ENCODE data around the gene NDUFB4. TPM values are rescaled to one million over a fixed set of nuclear protein-coding genes. Genes with fewer than 3 reads are reported as not detected.

The NDUFB4 gene
- total and polyA plus RNA-seq, 9 of the 15 experiments (the other 6 are each of a cell fraction or from before 2014, with no cell fraction given), result 124 to 670 (median 227) TPM

DNA sequence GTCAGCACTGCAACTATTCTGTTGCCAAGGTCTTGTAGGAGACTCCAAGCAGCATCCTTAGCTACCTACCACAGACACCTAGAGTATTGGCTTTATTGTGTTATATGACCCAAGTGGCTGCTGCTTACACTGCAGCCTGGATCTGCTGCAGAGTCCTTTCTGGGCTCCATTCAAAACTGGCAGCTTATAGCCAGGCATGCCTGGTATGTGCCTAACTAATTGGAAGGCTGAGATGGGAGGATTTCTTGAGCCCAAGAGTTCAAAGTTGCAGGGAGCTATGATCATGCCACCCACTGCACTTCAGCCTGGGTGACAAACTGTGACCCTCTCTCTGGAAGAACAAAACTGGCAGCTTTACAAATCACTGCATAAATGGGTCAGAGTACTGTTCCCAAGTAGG lies 8.6 kb downstream of the NDUFB4 start:
- ChIA-PET CTCF (ENCODE audit: low intra/inter-chr PET ratio) (no interaction called here), POLR2A (no interaction called here)
- ATAC-seq, result no peak; the same call in 2 of the 3 replicates
- intact Hi-C loops (cut with micrococcal nuclease) (no loop called here), in situ Hi-C loops (cut with MboI) (no loop called here)
- no TSS peak for BruUV-seq (replicated peaks)
- H3K27ac ChIP-seq (ENCODE audit: extremely low read depth, low read depth, low read length), result no peak overlapping the region
- no peak overlapping the region for H3K4me2 ChIP-seq (ENCODE audit: insufficient read depth, low read length)
- H3K79me2 ChIP-seq (ENCODE audit: control insufficient read depth, insufficient read depth, low read length), result peaks cover 1% of the 10 kb centered on the region; the same call in 1 of the 3 replicates
- H3K36me3 ChIP-seq (ENCODE audit: control insufficient read depth, insufficient read depth, low read length), result peaks cover 28% of the 10 kb centered on the region
- H3K27me3 ChIP-seq (ENCODE audit: control insufficient read depth in 2 of 2, insufficient read depth in 2 of 2, low read length in 2 of 2), result no peaks in the 10 kb centered on the region
- no peak for TF ChIP-seq KAT2B (IDR thresholded peaks at IDR 0.05; ENCODE audit: low read depth, low read length)
- no peak for TF ChIP-seq ESRRA (IDR thresholded peaks at IDR 0.05; ENCODE audit: borderline replicate concordance, low read depth)
- TF ChIP-seq HCFC1 (IDR thresholded peaks at IDR 0.05; ENCODE audit: low read depth, low read length), result no peak
- TF ChIP-seq, protein P1, sequence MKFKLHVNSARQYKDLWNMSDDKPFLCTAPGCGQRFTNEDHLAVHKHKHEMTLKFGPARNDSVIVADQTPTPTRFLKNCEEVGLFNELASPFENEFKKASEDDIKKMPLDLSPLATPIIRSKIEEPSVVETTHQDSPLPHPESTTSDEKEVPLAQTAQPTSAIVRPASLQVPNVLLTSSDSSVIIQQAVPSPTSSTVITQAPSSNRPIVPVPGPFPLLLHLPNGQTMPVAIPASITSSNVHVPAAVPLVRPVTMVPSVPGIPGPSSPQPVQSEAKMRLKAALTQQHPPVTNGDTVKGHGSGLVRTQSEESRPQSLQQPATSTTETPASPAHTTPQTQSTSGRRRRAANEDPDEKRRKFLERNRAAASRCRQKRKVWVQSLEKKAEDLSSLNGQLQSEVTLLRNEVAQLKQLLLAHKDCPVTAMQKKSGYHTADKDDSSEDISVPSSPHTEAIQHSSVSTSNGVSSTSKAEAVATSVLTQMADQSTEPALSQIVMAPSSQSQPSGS (CRISPR knock-in tag; IDR thresholded peaks at IDR 0.05), result no peak
- TF ChIP-seq, protein P2, sequence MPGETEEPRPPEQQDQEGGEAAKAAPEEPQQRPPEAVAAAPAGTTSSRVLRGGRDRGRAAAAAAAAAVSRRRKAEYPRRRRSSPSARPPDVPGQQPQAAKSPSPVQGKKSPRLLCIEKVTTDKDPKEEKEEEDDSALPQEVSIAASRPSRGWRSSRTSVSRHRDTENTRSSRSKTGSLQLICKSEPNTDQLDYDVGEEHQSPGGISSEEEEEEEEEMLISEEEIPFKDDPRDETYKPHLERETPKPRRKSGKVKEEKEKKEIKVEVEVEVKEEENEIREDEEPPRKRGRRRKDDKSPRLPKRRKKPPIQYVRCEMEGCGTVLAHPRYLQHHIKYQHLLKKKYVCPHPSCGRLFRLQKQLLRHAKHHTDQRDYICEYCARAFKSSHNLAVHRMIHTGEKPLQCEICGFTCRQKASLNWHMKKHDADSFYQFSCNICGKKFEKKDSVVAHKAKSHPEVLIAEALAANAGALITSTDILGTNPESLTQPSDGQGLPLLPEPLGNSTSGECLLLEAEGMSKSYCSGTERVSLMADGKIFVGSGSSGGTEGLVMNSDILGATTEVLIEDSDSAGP (CRISPR knock-in tag; IDR thresholded peaks at IDR 0.05), result no peak
- TF ChIP-seq CHD2 (IDR thresholded peaks at IDR 0.05; ENCODE audit: low read depth, low read length), result no peak
- TF ChIP-seq, protein P3, sequence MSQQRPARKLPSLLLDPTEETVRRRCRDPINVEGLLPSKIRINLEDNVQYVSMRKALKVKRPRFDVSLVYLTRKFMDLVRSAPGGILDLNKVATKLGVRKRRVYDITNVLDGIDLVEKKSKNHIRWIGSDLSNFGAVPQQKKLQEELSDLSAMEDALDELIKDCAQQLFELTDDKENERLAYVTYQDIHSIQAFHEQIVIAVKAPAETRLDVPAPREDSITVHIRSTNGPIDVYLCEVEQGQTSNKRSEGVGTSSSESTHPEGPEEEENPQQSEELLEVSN (IDR thresholded peaks at IDR 0.05; ENCODE audit: borderline replicate concordance in 1 of 2, extremely low read depth in 1 of 2, insufficient read depth in 1 of 2, insufficient read length in 1 of 2, low read depth in 1 of 2, low read length in 1 of 2, poor library complexity in 1 of 2, severe bottlenecking in 1 of 2), result no peak
- no peak for TF ChIP-seq MECOM (CRISPR knock-in tag; IDR thresholded peaks at IDR 0.05)
- TF ChIP-seq ZNF232 (CRISPR knock-in tag; IDR thresholded peaks at IDR 0.05), result no peak
- TF ChIP-seq NRF1 (conservative IDR thresholded peaks at IDR 0.05 in 1 of 2, IDR thresholded peaks at IDR 0.05 in 1 of 2), result no peak
- no peak for TF ChIP-seq ZNF165 (CRISPR knock-in tag; IDR thresholded peaks at IDR 0.05; ENCODE audit: borderline replicate concordance)
- no peak for TF ChIP-seq KDM5B (IDR thresholded peaks at IDR 0.05; ENCODE audit: insufficient replicate concordance, low read depth, low read length)
- no peak for TF ChIP-seq BRD9 (IDR thresholded peaks at IDR 0.05; ENCODE audit: low read depth, partially characterized antibody)
- TF ChIP-seq SPI1 (IDR thresholded peaks at IDR 0.05; ENCODE audit: borderline replicate concordance, low read depth, low read length), result no peak
- TF ChIP-seq ZNF644 (tag; IDR thresholded peaks at IDR 0.05; ENCODE audit: low read depth), result no peak
- TF ChIP-seq ZNF444 (CRISPR knock-in tag; IDR thresholded peaks at IDR 0.05), result no peak
- FAIRE-seq, result no peak
- DNase-seq (ENCODE audit: extremely low read depth in 1 of 4, low spot score in 3 of 4), result no peak
- no peaks in the 10 kb centered on the region for H3K4me1 ChIP-seq (replicated peaks in 1 of 2; ENCODE audit: control insufficient read depth in 2 of 2, insufficient read depth in 2 of 2, low read length in 2 of 2)
- H3K9ac ChIP-seq (ENCODE audit: insufficient read depth in 1 of 2, low read depth in 2 of 2, low read length in 2 of 2), result no peak overlapping the region
- H3K4me3 ChIP-seq, result no peak overlapping the region
- H4K20me1 ChIP-seq (replicated peaks; ENCODE audit: control insufficient read depth, insufficient read depth, low read length), result no peaks in the 10 kb centered on the region
- H2AFZ ChIP-seq (ENCODE audit: low read depth, low read length), result no peak overlapping the region
- H3K9me1 ChIP-seq (ENCODE audit: control insufficient read depth, insufficient read depth, low read length), result no peaks in the 10 kb centered on the region
- H3K9me3 ChIP-seq (replicated peaks; ENCODE audit: control insufficient read depth, insufficient read depth, low read depth, low read length), result no peaks in the 10 kb centered on the region

Measured in K562 (cell line).